ENCODE data around the gene IRAK1.
A peak's percentile ranks its signal among the peaks of the same experiment; 100 is the strongest.

IRAK1 gene

GRCh38 chrX:153972368-153973126 lies 47.2 kb downstream of the IRAK1 start, which contains the start of gene TMEM187:
Gene TMEM187, plus strand, starts transcription at chrX:153972754. Its CDS starts 9,309 bp downstream, at chrX:153982063.
- DNase-seq (ENCODE audit: extremely low read depth, low read depth), result peak; percentile 69
- TF ChIP-seq CTCF (IDR thresholded peaks at IDR 0.05; ENCODE audit: low read depth, low read length, missing control alignments), result no peak
- peak within 1 kb of the TSS; percentile 73 for H3K4me3 ChIP-seq (replicated peaks; ENCODE audit: low read depth, low read length)

- peak within 1 kb of the TSS; percentile 73 for H3K4me3 ChIP-seq (replicated peaks; ENCODE audit: low read depth, low read length)
- TF ChIP-seq CTCF (IDR thresholded peaks at IDR 0.05; ENCODE audit: low read depth, low read length, missing control alignments), result no peak
- peak; percentile 51 for DNase-seq (ENCODE audit: extremely low read depth, low read depth)
These were observed 48.0 kb downstream of the IRAK1 start, which contains the start of gene HCFC1 for GRCh38 chrX:153971450-153972367. Gene HCFC1, minus strand, starts transcription at chrX:153971818. Its CDS starts 978 bp downstream, at chrX:153970840.

DNA sequence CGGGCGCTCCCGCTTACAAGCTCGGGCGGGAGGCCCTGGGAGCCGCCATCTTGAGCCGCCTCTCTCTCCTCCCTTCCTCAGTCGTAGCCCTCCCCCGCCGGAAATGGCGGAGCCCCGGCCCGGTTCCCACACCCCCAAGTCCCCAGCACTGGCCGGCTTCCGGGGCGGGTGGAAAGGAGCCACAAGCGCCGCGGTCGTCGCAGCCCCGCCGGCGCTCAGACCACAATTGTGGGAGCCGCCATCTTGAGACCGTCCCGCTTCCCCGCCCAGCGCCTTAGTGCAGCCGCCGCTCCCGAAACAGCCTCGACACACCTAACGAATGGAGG lies 48.6 kb downstream of the IRAK1 start:
- no peak for DNase-seq (ENCODE audit: extremely low read depth, low read depth)
- H3K4me3 ChIP-seq (replicated peaks; ENCODE audit: low read depth, low read length), result peak overlapping the region; percentile 73
- TF ChIP-seq CTCF (IDR thresholded peaks at IDR 0.05; ENCODE audit: low read depth, low read length, missing control alignments), result no peak

DNA sequence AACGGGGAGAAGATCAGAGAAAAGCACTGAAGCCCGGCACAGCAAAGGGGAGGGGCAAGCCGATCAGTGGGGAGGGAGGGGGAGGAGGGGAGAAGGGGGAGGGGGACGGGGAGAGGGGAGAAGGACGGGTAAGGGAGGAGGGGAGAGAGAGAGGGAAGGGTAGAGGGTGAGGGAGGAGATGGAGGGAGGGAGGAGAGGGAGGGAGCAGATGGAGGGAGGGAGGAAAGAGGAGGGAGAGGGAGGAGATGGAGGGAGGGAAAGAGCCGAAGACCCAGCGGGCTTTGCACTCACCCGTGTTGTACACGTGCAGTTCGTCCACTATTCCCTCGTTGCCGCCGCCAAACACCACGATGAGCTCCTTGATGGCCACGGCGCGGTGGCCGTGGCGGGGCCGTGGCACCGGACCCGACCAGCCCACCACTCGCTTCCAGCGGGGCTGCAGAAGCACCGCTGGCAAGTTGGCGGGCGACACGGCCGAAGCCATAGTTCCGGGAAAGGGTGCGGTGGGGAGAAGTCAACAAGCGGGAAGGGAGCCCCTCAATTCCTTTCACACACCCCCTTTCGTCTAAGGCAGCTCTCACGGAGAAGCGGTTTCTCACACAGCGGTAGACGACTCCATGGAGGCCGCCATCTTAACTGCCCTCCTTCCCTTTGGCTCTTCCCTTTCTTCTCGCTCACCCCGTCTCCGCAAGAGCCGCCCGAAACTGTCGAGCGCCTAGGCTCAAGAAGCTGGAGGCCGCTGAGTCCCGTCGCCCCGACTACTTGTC lies 49.2 kb downstream of the IRAK1 start:
- TF ChIP-seq CTCF (IDR thresholded peaks at IDR 0.05; ENCODE audit: low read depth, low read length, missing control alignments), result no peak
- H3K4me3 ChIP-seq (replicated peaks; ENCODE audit: low read depth, low read length), result peak overlapping the region; percentile 73
- DNase-seq (ENCODE audit: extremely low read depth, low read depth), result no peak

DNA sequence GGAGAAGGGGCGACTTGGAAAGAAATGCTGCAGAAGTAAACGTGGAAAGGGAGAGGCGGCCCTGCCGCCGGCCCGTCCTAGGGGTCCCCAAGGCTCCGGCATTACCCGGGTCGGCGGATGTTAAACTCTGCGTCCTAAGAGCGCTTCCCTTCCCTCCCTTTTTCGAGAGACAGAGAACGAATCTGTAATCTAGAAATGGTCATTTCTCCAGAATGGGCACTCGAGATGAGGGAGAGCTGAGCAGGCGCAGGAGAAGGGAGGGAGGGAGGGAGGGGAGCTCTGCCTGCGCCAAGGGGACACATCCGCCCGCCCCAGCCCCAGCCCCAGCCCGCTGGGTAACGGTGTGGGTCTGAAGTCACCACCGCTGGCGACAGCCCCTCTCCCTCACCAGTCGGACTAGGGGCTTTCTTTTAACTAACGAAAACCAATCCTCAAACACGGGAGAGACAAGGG lies 49.8 kb downstream of the IRAK1 start:
- TF ChIP-seq CTCF (IDR thresholded peaks at IDR 0.05; ENCODE audit: low read depth, low read length, missing control alignments), result no peak
- peak overlapping the region; percentile 73 for H3K4me3 ChIP-seq (replicated peaks; ENCODE audit: low read depth, low read length)
- DNase-seq (ENCODE audit: extremely low read depth, low read depth), result no peak

Measured in HFF-Myc (cell line).